NCI-H524 (cell line): Measurements from ENCODE around the gene PUS1.

Experiments
- DNase-seq, 2 experiments: peaks; one replicate each; lab custom pipeline; 2025; lab: John Stamatoyannopoulos, UW

The PUS1 gene

GRCh38 chr12:131916306-131917138, 12.6 kb upstream of the PUS1 start:
- DNase-seq = no peak

GRCh38 chr12:131917139-131917710, 11.9 kb upstream of the PUS1 start:
- no peak for DNase-seq

GRCh38 chr12:131917711-131918306, 11.3 kb upstream of the PUS1 start:
- no peak for DNase-seq

GRCh38 chr12:131918311-131919050, 10.6 kb upstream of the PUS1 start:
- DNase-seq = no peak

- DNase-seq = no peak
These were observed 10.1 kb upstream of the PUS1 start for GRCh38 chr12:131919051-131919347.

- DNase-seq = no peak
These were observed 9.5 kb upstream of the PUS1 start for GRCh38 chr12:131919366-131920156.

- DNase-seq = no peak
These were observed 8.9 kb upstream of the PUS1 start for GRCh38 chr12:131920157-131920508.

GRCh38 chr12:131920902-131921840, 7.9 kb upstream of the PUS1 start:
- DNase-seq = no peak

- no peak for DNase-seq
These were observed 7.0 kb upstream of the PUS1 start for GRCh38 chr12:131921866-131922769.

- no peak for DNase-seq
These were observed 6.3 kb upstream of the PUS1 start for GRCh38 chr12:131922772-131923171.

GRCh38 chr12:131923260-131923659, 5.8 kb upstream of the PUS1 start:
- DNase-seq = no peak

GRCh38 chr12:131927110-131928079, 1.7 kb upstream of the PUS1 start:
- DNase-seq = no peak

- DNase-seq = peak in 1 of 2 experiments; percentile 16
These were observed 881 bp upstream of the PUS1 start for GRCh38 chr12:131928080-131928710.

GRCh38 chr12:131929581-131930456, 743 bp downstream of the PUS1 start:
- no peak for DNase-seq

- no peak for DNase-seq
These were observed 1.4 kb downstream of the PUS1 start for GRCh38 chr12:131930510-131930909.

GRCh38 chr12:131933387-131933786, 4.3 kb downstream of the PUS1 start:
- DNase-seq = no peak

GRCh38 chr12:131934535-131934934, 5.5 kb downstream of the PUS1 start:
- no peak for DNase-seq
